IMR-90 (cell line): Measurements from ENCODE around the gene FOXM1.
A peak's percentile ranks its signal among the peaks of the same experiment; 100 is the strongest.

ENCODE experiments used
- BHLHE40 ChIP-seq: fragments of 150-350 bp; IDR thresholded peaks from 2 replicates; pipeline ENCODE4 v1.6.1; 2016; ENCODE audit warnings: mild to moderate bottlenecking, low read depth, low read length
- CEBPB ChIP-seq: IDR thresholded peaks from 2 replicates; pipeline ENCODE4 v1.6.1; 2012; ENCODE audit warnings: low read depth, low read length, improper control_type of control experiment
- CHD1 ChIP-seq: IDR thresholded peaks from 2 replicates; pipeline ENCODE4 v1.6.1; 2012; ENCODE audit warnings: low read depth, low read length, improper control_type of control experiment
- FOS ChIP-seq: fragments of 150-350 bp; IDR thresholded peaks from 2 replicates; pipeline ENCODE4 v1.6.1; 2016; ENCODE audit warnings: low read depth, low read length
- MAFK ChIP-seq: IDR thresholded peaks from 2 replicates; pipeline ENCODE4 v1.6.1; 2012; ENCODE audit warnings: low read depth, low read length, improper control_type of control experiment
- MAZ ChIP-seq: IDR thresholded peaks from 2 replicates; pipeline ENCODE4 v1.6.1; 2012; ENCODE audit warnings: low read depth, mild to moderate bottlenecking, low read length, improper control_type of control experiment, moderate library complexity, borderline replicate concordance
- MXI1 ChIP-seq: IDR thresholded peaks from 2 replicates; pipeline ENCODE4 v1.6.1; 2012; ENCODE audit warnings: low read depth, mild to moderate bottlenecking, low read length, moderate library complexity, borderline replicate concordance
- POLR2A ChIP-seq: IDR thresholded peaks from 2 replicates; pipeline ENCODE4 v1.6.1; 2012; ENCODE audit warnings: mild to moderate bottlenecking, low read depth, low read length
- RAD21 ChIP-seq: IDR thresholded peaks from 2 replicates; pipeline ENCODE4 v1.6.1; 2012; ENCODE audit warnings: low read length, improper control_type of control experiment
- RCOR1 ChIP-seq: IDR thresholded peaks from 2 replicates; pipeline ENCODE4 v1.6.1; 2012; ENCODE audit warnings: mild to moderate bottlenecking, low read length, improper control_type of control experiment; ENCODE audit not compliant: insufficient replicate concordance
- SMC3 ChIP-seq: fragments of 150-350 bp; IDR thresholded peaks from 2 replicates; pipeline ENCODE4 v1.6.1; 2016; ENCODE audit warnings: low read depth, mild to moderate bottlenecking, antibody characterized with exemption, low read length, moderate library complexity
- USF2 ChIP-seq: fragments of 150-350 bp; IDR thresholded peaks from 2 replicates; pipeline ENCODE4 v1.6.1; 2017; ENCODE audit warnings: mild to moderate bottlenecking, antibody characterized with exemption, low read length, low read depth
- TF ChIP-seq, protein P1 (sequence below): conservative IDR thresholded peaks from 2 replicates; pipeline ENCODE4 v1.5.1; 2012; ENCODE audit warnings: mild to moderate bottlenecking, low read depth, low read length, improper control_type of control experiment
- TF ChIP-seq, protein P2 (sequence below): fragments of 150-350 bp; IDR thresholded peaks from 2 replicates; pipeline ENCODE4 v1.6.1; 2016; ENCODE audit warnings: low read depth, mild to moderate bottlenecking, low read length, moderate library complexity, borderline replicate concordance

- no peak for TF ChIP-seq POLR2A
- TF ChIP-seq, protein P1, sequence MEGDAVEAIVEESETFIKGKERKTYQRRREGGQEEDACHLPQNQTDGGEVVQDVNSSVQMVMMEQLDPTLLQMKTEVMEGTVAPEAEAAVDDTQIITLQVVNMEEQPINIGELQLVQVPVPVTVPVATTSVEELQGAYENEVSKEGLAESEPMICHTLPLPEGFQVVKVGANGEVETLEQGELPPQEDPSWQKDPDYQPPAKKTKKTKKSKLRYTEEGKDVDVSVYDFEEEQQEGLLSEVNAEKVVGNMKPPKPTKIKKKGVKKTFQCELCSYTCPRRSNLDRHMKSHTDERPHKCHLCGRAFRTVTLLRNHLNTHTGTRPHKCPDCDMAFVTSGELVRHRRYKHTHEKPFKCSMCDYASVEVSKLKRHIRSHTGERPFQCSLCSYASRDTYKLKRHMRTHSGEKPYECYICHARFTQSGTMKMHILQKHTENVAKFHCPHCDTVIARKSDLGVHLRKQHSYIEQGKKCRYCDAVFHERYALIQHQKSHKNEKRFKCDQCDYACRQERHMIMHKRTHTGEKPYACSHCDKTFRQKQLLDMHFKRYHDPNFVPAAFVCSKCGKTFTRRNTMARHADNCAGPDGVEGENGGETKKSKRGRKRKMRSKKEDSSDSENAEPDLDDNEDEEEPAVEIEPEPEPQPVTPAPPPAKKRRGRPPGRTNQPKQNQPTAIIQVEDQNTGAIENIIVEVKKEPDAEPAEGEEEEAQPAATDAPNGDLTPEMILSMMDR: 0 out of 2 replicates have a peak, but pooled peaks have one; percentile 33
- no peak for TF ChIP-seq MXI1
- TF ChIP-seq, protein P2, sequence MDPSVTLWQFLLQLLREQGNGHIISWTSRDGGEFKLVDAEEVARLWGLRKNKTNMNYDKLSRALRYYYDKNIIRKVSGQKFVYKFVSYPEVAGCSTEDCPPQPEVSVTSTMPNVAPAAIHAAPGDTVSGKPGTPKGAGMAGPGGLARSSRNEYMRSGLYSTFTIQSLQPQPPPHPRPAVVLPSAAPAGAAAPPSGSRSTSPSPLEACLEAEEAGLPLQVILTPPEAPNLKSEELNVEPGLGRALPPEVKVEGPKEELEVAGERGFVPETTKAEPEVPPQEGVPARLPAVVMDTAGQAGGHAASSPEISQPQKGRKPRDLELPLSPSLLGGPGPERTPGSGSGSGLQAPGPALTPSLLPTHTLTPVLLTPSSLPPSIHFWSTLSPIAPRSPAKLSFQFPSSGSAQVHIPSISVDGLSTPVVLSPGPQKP: no peak
- TF ChIP-seq SMC3: no peak
- no peak for TF ChIP-seq MAFK
- TF ChIP-seq RAD21: peak; percentile 30
- no peak for TF ChIP-seq BHLHE40
- TF ChIP-seq CEBPB: no peak
- no peak for TF ChIP-seq FOS
- TF ChIP-seq RCOR1: no peak
- no peak for TF ChIP-seq CHD1
- no peak for TF ChIP-seq USF2
- no peak for TF ChIP-seq MAZ
These were observed 42.1 kb downstream of the FOXM1 start, which contains the start of gene NRIP2 for GRCh38 chr12:2834581-2835491.
